ENCODE measurements around the gene PDE6B.

DNA sequence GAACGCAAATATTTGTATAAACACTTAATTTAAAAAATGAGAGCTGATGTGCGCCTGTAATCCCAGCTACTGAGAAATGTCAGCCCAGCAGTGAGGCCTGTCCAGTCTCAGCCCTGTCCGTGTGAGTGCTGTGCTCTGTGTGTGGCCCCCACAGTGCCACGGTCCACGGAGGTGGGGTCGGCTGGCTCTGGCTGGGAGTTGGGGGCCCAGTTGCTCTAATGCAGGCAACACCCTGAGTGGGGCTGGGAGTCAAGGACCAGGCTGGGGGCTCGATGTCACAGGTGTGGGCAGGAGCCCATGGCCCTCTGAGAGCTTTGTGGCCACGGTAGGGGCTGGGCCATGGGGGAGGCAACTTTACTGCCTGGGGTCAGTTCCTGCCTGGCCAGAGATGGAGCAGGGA, 93.1 kb downstream of the PDE6B start:
- TF ChIP-seq, protein P1, sequence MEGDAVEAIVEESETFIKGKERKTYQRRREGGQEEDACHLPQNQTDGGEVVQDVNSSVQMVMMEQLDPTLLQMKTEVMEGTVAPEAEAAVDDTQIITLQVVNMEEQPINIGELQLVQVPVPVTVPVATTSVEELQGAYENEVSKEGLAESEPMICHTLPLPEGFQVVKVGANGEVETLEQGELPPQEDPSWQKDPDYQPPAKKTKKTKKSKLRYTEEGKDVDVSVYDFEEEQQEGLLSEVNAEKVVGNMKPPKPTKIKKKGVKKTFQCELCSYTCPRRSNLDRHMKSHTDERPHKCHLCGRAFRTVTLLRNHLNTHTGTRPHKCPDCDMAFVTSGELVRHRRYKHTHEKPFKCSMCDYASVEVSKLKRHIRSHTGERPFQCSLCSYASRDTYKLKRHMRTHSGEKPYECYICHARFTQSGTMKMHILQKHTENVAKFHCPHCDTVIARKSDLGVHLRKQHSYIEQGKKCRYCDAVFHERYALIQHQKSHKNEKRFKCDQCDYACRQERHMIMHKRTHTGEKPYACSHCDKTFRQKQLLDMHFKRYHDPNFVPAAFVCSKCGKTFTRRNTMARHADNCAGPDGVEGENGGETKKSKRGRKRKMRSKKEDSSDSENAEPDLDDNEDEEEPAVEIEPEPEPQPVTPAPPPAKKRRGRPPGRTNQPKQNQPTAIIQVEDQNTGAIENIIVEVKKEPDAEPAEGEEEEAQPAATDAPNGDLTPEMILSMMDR (IDR thresholded peaks at IDR 0.05), result no peak
- TF ChIP-seq ZFX (IDR thresholded peaks at IDR 0.05; ENCODE audit: borderline replicate concordance), result no peak
